Measurements from ENCODE around the gene GULP1.

GULP1 gene

DNA sequence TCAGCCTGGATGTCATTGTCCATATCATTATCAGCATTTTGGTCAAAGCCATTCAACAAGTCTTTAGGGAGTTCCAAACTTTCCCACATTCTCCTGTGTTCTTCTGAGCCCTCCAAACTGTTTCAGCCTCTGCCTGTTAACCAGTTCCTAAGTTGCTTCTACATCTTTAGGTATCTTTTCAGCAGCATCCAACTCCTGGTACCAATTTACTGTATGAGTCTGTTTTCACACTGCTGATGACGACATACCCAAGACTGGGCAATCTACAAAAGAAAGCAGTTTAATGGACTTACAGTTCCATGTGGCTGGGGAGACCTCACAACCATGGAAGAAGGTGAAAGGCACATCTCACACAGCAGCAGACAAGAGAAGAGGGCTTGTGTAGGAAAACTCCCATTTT lies 94.2 kb downstream of the GULP1 start:
- Mint-ChIP-seq H3K9me3 (peaks cover 24% of the 10 kb centered on the region), H3K27ac (no peak overlapping the region), H3K4me3 (no peak overlapping the region), H3K4me1 (ENCODE audit: low read depth) (no peaks in the 10 kb centered on the region), H3K36me3 (ENCODE audit: low read depth) (no peaks in the 10 kb centered on the region), H3K27me3 (no peaks in the 10 kb centered on the region)
- intact Hi-C loops (cut with micrococcal nuclease), result no loop called here

DNA sequence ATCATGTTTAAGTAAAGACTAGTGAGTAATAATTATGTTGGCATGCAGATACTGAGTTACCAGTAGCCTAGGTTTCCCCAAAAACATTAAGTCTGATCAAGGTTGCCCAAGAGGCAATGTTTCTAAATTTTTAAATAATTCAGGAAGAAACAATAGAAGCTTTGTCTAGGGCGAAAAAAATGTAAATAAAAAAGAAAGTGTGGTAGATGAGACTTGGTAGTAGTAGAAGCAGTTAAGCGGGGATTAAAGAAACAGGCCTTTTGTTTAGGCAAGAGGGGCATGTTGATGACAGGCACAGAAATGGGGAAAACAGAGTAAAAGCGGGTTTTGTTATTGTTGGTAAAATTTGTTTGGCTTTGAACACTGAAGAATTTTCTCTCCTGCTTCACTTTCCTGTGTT lies 97.2 kb downstream of the GULP1 start:
- Mint-ChIP-seq H3K27me3 (no peaks in the 10 kb centered on the region), H3K36me3 (ENCODE audit: low read depth) (no peaks in the 10 kb centered on the region), H3K4me1 (ENCODE audit: low read depth) (no peaks in the 10 kb centered on the region), H3K9me3 (peaks cover 48% of the 10 kb centered on the region), H3K4me3 (no peak overlapping the region), H3K27ac (no peak overlapping the region)
- intact Hi-C loops (cut with micrococcal nuclease), result no loop called here

DNA sequence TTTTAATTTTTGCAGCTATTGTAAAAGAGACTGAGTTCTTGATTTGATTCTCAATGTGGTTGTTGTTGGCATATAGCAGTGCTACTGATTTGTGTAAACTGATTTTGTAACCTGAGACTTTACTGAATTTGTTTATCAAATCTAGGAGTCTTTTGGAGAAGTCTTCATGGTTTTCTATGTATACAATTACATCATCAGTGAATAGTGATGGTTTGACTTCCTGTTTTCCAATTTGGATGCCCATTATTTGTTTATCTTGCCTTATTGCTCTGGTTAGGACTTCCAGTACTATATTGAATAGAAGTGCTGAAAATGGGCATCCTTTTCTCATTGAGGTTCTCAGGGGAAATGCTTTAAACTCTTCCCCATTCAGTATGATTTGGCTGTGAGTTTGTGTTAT lies 99.7 kb downstream of the GULP1 start:
- Mint-ChIP-seq H3K27ac (no peak overlapping the region), H3K36me3 (ENCODE audit: low read depth) (no peaks in the 10 kb centered on the region), H3K27me3 (no peaks in the 10 kb centered on the region), H3K4me1 (ENCODE audit: low read depth) (no peaks in the 10 kb centered on the region), H3K9me3 (peaks cover 36% of the 10 kb centered on the region), H3K4me3 (no peak overlapping the region)
- intact Hi-C loops (cut with micrococcal nuclease), result no loop called here

DNA sequence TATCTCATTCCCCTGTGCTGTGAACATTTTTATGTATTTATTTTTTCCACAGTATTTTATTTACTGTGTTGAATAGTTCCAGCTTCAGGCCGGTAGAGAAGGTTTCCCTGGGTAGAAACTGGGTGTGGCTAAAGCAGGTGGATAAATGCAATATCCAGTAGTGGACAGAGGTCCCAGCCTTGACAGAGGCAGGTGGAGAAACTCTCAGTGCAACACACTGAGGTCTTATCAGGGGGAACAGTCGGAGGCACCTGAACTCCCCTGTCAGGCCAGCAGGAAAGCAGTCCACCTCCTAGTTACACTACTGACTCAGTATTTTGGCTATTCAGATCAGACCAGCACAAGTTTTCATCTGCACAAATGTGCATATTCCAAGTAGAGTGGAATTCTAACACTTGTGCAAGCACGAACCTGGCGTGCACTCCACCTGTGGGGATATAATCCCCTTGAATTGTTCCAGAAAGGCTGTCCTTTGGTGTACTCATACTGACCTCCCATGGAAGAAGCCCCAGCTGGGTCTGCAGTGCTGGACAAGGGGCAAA lies 103.3 kb downstream of the GULP1 start:
- Mint-ChIP-seq H3K36me3 (ENCODE audit: low read depth) (no peaks in the 10 kb centered on the region), H3K9me3 (peaks cover 36% of the 10 kb centered on the region), H3K27me3 (no peaks in the 10 kb centered on the region), H3K4me1 (ENCODE audit: low read depth) (no peaks in the 10 kb centered on the region), H3K4me3 (no peak overlapping the region), H3K27ac (no peak overlapping the region)
- intact Hi-C loops (cut with micrococcal nuclease), result no loop called here

DNA sequence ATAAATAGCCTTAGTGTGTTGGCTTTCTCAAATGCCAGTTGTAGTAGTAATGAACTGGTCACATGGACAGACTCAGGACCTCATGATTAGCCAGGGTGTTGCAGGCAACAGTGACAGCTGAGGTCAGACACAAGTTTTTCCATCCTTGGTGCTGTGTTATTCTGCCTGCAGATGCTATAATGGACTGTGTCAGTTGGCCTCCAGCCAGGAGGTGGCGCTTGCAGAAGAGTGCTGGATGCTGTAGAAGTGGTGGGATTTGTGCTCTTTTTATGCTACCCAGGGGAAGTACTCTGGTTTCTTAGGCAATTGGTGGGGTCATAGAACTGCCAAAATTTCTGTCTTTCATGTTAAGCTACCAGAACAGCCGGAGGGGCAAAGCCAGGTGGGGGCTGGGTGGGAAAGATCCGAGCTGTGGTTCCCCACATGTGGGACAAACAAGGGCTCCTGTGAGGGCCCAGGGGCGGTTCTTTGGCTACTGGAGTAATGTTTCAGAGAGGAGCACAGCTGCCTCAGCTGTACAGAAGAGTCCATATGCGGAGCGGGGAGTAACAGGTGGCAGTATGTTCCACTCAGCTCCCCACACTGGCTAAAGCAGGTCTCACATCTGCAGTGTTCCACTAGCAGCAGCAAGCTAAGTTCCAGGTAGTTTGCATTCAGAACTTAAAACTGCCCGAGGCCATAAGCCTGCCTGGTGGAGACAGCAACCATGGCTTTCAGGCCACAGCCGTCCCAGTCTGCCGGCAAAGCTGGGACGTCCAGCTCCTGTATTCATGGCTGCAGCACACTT lies 104.4 kb downstream of the GULP1 start:
- Mint-ChIP-seq H3K4me1 (ENCODE audit: low read depth) (no peaks in the 10 kb centered on the region), H3K4me3 (no peak overlapping the region), H3K27me3 (no peaks in the 10 kb centered on the region), H3K27ac (no peak overlapping the region), H3K36me3 (ENCODE audit: low read depth) (no peaks in the 10 kb centered on the region), H3K9me3 (peaks cover 41% of the 10 kb centered on the region)
- intact Hi-C loops (cut with micrococcal nuclease), result no loop called here

DNA sequence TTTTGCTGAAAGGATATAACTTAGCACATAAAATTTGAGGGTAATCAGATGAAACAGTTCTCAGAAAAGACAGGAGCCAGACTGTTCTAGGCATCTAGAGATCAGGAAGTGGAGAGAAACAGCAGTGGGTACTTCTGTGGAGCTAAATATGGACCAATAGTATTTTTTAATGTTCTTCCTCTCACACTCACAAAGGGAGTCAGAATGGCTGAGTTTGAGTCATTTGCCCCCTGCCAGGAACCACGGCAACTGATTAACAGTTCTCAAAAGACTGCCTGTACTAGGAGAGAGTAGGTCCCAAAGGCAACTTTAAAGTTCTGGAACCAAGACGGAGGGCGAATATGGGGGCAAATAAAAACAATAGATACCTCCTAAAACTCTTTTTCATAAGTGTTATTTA lies 107.5 kb downstream of the GULP1 start:
- no peaks in the 10 kb centered on the region for H3K4me1 Mint-ChIP-seq (ENCODE audit: low read depth)
- no peaks in the 10 kb centered on the region for H3K27me3 Mint-ChIP-seq
- no peak overlapping the region for H3K27ac Mint-ChIP-seq
- H3K9me3 Mint-ChIP-seq, result peaks cover 16% of the 10 kb centered on the region
- H3K36me3 Mint-ChIP-seq (ENCODE audit: low read depth), result no peaks in the 10 kb centered on the region
- intact Hi-C loops (cut with micrococcal nuclease), result no loop called here
- no peak overlapping the region for H3K4me3 Mint-ChIP-seq

DNA sequence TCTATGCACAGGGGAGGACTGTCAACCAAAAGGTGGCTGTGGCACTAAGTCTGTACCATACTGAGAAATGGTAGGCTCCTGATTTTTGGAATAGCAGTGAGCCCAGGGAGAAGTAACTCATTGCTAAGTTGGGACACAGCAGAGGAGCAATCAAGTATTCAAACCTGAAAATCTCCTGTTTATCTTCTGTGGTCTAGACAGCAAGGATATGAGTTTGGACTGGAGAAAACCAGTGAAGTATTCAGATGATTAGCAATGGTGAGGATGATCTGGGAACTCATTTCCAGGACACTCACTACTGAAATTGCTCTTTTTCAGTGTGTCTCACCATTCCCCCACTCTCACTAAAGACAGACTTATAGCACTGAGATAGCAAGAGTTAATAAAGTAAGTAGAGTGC lies 112.0 kb downstream of the GULP1 start:
- Mint-ChIP-seq H3K4me1 (ENCODE audit: low read depth) (no peaks in the 10 kb centered on the region), H3K4me3 (no peak overlapping the region), H3K27ac (no peak overlapping the region), H3K27me3 (no peaks in the 10 kb centered on the region), H3K36me3 (ENCODE audit: low read depth) (no peaks in the 10 kb centered on the region), H3K9me3 (peaks cover 36% of the 10 kb centered on the region)
- intact Hi-C loops (cut with micrococcal nuclease), result no loop called here

DNA sequence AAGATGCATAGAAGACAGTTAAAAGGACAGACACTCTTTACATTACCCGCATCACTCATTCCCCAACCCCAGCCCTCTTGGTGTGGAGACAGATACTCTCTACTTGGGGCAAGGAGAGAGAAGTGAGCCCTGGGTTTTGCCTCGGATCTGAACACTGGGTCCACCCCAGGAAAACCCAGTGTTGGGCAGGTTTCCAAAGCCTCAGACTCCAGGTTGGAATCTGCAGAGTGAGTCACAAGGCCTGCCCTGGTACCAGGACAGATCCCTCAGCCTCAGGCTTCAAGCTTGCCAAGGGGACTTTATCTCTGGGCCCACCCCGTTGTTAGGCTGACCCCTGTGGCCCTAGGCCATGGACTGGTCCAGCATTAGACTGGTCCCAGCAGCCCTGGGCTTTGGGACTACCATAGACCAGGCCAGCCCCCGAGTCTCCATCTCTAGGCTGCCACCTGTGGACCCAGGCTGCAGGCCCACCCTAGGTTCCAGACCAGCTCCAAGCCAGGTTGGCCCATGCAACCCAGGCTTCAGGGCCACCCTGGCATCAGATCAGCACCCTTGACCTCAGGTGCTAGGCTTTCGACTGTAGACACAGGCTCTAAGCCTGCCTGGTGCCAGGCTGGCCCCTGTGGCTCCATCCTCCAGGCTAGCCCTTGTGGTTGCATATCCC lies 112.8 kb downstream of the GULP1 start:
- Mint-ChIP-seq H3K4me1 (ENCODE audit: low read depth) (no peaks in the 10 kb centered on the region), H3K36me3 (ENCODE audit: low read depth) (no peaks in the 10 kb centered on the region), H3K9me3 (peaks cover 43% of the 10 kb centered on the region), H3K27me3 (no peaks in the 10 kb centered on the region), H3K27ac (no peak overlapping the region), H3K4me3 (no peak overlapping the region)
- intact Hi-C loops (cut with micrococcal nuclease), result no loop called here

DNA sequence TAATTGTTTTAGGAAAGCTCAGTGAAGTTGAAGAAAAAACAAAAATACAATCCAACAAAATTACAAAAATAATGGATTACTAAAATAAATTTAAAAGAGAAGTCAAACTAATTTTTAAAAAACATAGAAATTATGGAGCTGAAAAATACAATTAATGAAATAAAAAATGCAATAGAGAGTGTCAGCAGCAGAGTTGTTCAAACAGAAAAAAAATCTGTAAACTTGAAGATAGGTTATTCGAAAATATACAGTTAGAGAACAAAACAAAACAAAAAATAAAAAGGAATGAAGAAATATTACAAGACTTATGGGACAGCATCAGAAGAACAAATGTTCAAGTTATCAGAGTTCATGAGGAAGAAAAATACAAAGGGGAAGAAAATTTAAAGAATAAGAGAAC lies 114.7 kb downstream of the GULP1 start:
- H3K27ac Mint-ChIP-seq, result no peak overlapping the region
- no peaks in the 10 kb centered on the region for H3K4me1 Mint-ChIP-seq (ENCODE audit: low read depth)
- no peaks in the 10 kb centered on the region for H3K36me3 Mint-ChIP-seq (ENCODE audit: low read depth)
- intact Hi-C loops (cut with micrococcal nuclease), result no loop called here
- H3K27me3 Mint-ChIP-seq, result no peaks in the 10 kb centered on the region
- H3K4me3 Mint-ChIP-seq, result no peak overlapping the region
- peaks cover 44% of the 10 kb centered on the region for H3K9me3 Mint-ChIP-seq

DNA sequence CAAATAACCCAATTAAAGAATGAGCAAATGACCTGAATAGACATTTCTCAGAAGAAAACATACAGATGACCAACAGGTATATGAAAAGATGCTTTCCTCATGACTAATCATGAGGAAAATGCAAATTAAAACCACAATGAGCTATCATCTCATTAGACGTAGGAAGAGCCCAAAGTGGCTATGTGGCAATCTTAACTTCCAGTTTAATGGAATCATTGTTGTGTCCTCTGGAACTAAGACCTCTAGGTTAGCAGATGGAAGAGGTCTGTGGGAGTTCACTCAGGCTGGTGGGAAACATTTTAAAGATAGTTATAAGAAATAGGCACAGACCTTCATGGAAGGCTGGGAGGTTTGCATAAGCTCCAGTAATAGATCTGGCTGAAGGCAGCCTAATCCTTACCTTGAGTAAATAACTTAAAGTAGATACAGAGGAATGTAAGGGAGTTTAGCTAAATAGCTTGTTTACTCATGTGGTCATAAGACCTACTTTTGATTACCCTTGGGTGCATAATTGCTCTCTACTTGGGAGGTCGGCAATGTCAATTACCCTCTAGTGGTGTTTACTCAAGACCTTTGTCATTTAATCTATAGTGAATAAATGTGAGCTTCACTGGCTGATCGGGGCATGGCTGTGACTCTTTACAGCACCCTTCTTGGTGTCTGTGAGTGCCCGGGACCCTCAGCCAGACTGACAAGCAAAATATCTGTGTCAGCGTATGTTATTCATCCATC lies 119.0 kb downstream of the GULP1 start:
- intact Hi-C loops (cut with micrococcal nuclease), result no loop called here
- H3K27ac Mint-ChIP-seq, result no peak overlapping the region
- H3K27me3 Mint-ChIP-seq, result no peaks in the 10 kb centered on the region
- H3K36me3 Mint-ChIP-seq (ENCODE audit: low read depth), result no peaks in the 10 kb centered on the region
- no peaks in the 10 kb centered on the region for H3K4me1 Mint-ChIP-seq (ENCODE audit: low read depth)
- H3K4me3 Mint-ChIP-seq, result no peak overlapping the region
- H3K9me3 Mint-ChIP-seq, result peaks cover 49% of the 10 kb centered on the region

DNA sequence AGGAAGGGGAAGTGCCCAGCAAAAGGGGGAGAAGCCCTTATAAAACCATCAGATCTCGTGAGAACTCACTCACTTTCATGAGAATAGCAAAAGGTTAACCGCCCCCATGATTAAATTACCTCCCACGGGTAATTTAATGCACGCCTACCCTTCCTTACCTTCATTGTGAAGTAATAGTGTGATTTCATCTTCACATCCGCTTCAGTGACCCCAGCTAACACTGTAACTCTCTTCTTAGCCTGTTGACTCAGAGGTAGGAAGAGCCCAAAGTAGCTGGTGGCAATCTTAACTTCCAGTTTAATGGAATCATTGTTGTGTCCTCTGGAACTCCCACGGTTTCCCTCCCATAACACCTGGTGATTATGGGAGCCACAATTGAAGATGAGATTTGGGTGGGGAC lies 120.5 kb downstream of the GULP1 start:
- intact Hi-C loops (cut with micrococcal nuclease), result no loop called here

DNA sequence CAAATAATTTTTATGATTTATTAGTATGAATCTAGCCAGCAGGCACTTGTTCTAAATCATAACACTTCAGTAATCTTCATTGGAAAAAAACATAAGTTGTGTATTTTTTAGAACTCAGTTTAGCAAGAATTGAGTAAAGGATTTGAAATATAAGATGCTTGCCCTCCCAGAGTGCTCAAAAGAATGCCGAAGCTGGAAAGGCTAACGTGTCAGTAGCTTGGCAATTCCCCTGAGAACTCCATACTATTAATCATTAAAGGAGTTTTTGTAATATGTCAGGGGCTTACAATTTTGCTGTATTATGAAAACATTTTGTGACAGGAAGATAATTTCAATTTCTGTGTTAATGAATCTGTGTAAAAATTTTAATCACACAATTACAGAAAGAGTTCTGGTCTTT lies 122.7 kb downstream of the GULP1 start:
- H3K27ac Mint-ChIP-seq, result no peak overlapping the region

More for the DNA sequence above, 120.5 kb downstream of the GULP1 start:
- Mint-ChIP-seq H3K4me1 (ENCODE audit: low read depth) (no peaks in the 10 kb centered on the region), H3K27me3 (no peaks in the 10 kb centered on the region), H3K9me3 (peaks cover 36% of the 10 kb centered on the region), H3K27ac (no peak overlapping the region), H3K4me3 (no peak overlapping the region), H3K36me3 (ENCODE audit: low read depth) (no peaks in the 10 kb centered on the region)

DNA sequence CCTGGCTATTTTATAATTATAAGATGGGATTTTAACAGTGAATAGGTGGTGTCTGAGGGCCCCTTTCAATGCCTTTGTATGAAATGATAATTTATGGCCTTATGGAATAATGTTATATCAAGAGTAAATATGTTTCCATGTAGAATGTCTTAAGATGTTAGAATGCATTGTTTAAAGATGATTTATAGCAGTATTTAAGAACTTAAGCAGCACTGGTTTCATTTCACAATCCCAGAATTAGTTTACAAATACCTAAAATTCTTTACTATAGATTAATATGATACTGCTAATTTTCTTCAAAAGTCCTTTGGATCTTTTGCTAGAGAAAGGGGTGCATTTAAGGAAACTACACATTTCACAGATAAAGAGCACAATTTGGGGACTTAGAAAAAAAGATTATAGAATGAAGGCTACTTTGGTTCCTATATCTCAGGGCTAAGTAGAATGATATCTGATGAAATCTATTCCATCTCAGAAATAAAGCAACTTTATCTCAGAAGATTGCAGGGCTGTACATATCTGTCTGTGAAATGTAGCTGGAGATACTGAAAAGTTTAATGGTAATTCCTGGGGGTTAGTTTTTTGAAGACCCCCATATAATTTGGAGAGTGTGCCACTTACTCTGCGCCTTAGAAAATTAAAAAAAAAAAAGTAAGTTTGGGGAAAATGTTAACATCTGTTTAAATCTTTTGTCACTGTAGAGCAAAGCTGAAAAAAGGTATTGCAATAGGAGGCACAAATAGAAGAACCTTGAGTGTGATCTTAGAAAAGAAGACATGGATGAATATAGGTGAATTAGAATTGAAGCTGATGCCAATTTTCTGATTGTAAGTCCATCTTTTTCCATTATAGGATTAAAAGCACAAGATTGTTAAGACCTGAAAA lies 123.4 kb downstream of the GULP1 start:
- H3K36me3 Mint-ChIP-seq (ENCODE audit: low read depth), result no peaks in the 10 kb centered on the region
- no peak overlapping the region for H3K4me3 Mint-ChIP-seq
- intact Hi-C loops (cut with micrococcal nuclease), result no loop called here
- H3K4me1 Mint-ChIP-seq (ENCODE audit: low read depth), result no peaks in the 10 kb centered on the region
- H3K27me3 Mint-ChIP-seq, result no peaks in the 10 kb centered on the region
- H3K9me3 Mint-ChIP-seq, result peaks cover 21% of the 10 kb centered on the region
- H3K27ac Mint-ChIP-seq, result no peak overlapping the region

More for the DNA sequence above, 122.7 kb downstream of the GULP1 start:
- H3K4me3 Mint-ChIP-seq, result no peak overlapping the region
- no peaks in the 10 kb centered on the region for H3K27me3 Mint-ChIP-seq
- no peaks in the 10 kb centered on the region for H3K4me1 Mint-ChIP-seq (ENCODE audit: low read depth)
- intact Hi-C loops (cut with micrococcal nuclease), result no loop called here
- no peaks in the 10 kb centered on the region for H3K36me3 Mint-ChIP-seq (ENCODE audit: low read depth)
- H3K9me3 Mint-ChIP-seq, result peaks cover 19% of the 10 kb centered on the region

All from dendritic cell treated with granulocyte-macrophage colony-stimulating factor and Interleukin-4, amounts not matched to agents 40 ng/mL and 50 ng/mL, for 4 days (primary cell).